Measurements from ENCODE around the gene TMEM87B.
A peak's percentile ranks its signal among the peaks of the same experiment; 100 is the strongest.
"Not testable (repeated sequence)": the region's sequence is repeated elsewhere in the genome, so short reads cannot be mapped to it uniquely, and the experiment has no call there.

Gene TMEM87B

DNA sequence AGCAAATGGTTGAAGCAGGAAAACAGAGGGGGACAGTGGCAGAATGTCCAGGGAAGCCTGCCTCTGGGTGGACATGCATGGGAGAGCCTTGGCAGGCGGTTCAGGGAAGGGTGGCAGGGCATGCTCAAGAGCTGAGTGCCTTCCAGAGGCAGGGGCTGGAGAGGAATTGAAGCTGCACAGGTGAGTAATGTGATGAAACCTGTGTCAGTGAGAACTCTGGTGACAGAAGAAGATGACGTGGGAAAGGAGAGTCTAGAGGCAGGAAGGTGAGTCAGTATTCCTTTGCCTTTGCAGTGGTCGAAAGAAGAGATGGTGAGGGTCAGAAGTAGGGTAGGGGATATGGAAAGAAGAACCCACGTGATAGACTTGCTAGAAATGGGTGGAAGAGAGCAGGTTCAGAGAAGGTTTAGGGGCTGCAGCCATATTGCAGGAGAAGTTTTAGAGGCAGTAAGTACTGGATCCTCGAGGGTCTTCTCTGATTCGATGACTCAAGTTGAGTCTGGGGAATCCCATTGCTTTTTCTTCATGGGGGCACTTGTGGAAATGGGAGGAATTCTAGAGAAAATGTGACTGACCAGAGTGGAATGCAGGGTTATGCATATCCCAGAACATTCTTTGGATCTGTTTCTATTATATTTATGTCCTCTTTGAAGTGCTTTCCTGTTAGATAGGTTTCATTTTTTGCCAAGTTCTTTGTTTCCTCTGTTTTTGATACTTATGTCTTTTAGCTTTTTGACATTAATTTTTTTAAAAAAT is 37.4 kb downstream of the TMEM87B start:
- no peaks in the 10 kb centered on the region for H3K9me3 ChIP-seq
- H3K27me3 ChIP-seq (ENCODE audit: low read depth) = no peaks in the 10 kb centered on the region
- DNase-seq (ENCODE audit: low spot score in 2 of 2) = no peak
- H3K36me3 ChIP-seq (replicated peaks) = peaks cover 8% of the 10 kb centered on the region; the same call in 1 of the 2 replicates
- H3K4me3 ChIP-seq = no peak overlapping the region
- H3K4me1 ChIP-seq = no peaks in the 10 kb centered on the region
- in situ Hi-C loops (cut with MboI; ENCODE audit: low sequenced_read_pairs) = no loop called here

DNA sequence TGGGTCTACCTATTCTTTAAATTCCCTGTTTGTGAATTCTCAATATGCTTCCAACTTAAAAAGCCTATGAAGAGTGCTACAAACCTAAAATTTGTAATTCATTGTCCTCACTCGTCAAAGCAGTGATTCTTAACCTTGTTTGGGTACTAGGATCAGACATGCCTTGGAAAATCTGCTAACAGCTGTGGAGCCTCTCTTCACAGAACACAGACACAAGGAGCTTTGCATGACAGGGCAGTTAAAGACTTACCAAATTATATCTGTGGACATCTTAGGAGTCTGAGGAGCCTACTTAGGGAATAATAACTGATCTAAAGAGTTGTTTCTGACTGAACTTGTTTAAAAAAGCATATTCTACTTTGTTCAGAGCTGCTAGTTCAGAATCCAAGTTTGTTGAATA is 38.1 kb downstream of the TMEM87B start:
- DNase-seq (ENCODE audit: low spot score in 2 of 2) = no peak
- in situ Hi-C loops (cut with MboI; ENCODE audit: low sequenced_read_pairs) = no loop called here
- Histone ChIP-seq H3K4me3 (no peak overlapping the region), H3K9me3 (no peaks in the 10 kb centered on the region), H3K4me1 (no peaks in the 10 kb centered on the region), H3K27me3 (ENCODE audit: low read depth) (no peaks in the 10 kb centered on the region), H3K36me3 (replicated peaks) (peaks cover 6% of the 10 kb centered on the region)

DNA sequence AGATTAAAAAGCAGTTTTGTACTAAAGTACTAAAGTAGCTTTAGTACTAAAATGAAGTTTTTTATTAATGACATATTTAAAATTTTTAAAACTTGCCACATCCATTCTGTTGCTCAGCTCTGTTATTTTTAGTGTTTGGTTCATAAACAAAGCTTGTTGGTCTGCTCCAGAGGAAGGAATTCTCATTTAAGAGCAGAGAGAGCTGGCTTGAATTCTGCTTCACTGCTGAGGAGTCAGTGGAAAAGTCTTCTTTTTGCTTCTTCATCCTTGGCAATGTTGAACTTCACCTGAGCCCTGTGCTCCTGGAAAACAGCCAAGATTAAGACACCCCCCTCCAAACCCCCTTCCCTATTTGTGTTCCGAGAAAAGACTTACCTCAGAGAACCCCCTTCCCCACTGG is 40.6 kb downstream of the TMEM87B start:
- in situ Hi-C loops (cut with MboI; ENCODE audit: low sequenced_read_pairs) = no loop called here
- H3K4me3 ChIP-seq = no peak overlapping the region
- no peaks in the 10 kb centered on the region for H3K9me3 ChIP-seq
- no peaks in the 10 kb centered on the region for H3K4me1 ChIP-seq
- no peak for DNase-seq (ENCODE audit: low spot score in 2 of 2)
- no peaks in the 10 kb centered on the region; the same call in 1 of the 2 replicates for H3K36me3 ChIP-seq (replicated peaks)
- no peaks in the 10 kb centered on the region for H3K27me3 ChIP-seq (ENCODE audit: low read depth)

DNA sequence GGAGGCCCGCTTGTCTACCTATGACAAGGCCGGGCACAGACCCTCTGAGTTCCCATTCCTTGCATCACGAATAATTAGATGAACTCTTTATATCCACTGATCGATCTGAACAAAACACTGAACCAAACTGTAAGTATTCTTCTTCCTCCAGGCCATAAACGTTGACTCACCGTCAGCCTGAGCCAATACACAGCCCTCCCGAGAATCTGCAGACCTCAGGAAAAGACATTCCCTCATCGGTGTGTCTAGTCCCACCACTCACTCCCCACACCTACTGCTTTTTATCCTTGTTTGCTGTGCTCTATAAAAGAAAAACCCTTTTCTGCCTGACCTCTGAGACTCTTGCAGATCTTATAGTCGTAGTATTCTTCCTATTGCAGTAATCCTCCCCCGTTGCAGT is 41.0 kb downstream of the TMEM87B start:
- Histone ChIP-seq H3K27me3 (ENCODE audit: low read depth) (no peaks in the 10 kb centered on the region), H3K4me3 (no peak overlapping the region), H3K36me3 (replicated peaks) (no peaks in the 10 kb centered on the region; the same call in 1 of the 2 replicates), H3K9me3 (no peaks in the 10 kb centered on the region), H3K4me1 (no peaks in the 10 kb centered on the region)
- in situ Hi-C loops (cut with MboI; ENCODE audit: low sequenced_read_pairs) = no loop called here
- DNase-seq (ENCODE audit: low spot score in 2 of 2) = no peak

DNA sequence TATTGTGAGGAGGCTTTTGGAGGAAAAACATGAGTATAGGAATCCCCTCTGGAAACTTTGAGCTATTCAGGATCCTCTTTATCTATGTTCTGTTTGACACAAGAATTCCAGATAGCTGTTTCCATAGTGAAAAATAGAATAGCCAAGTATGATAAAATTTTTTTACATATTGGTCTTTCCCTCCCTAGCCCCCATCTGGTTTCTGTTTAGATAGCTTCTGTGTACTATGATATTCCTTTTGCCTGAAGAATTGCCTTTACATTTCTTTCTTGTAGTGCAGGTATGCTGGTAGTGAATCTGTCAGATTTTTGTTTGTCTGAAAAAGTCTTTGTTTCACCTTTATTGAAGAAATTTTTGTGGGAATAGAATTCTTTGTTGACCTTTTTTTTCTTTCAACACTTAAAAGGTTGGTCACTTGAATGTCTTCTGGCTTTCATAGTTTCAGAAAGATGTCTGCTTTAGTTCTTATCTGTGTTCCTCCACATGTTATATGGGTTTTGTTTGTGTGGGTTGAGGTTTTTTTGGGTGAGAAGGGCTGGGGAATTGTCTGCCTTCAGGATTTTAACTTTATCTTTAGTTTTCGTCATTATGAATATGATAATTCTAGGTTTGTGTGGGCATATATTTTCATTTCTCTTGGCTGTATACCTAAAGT is 53.2 kb downstream of the TMEM87B start:
- Histone ChIP-seq H3K9me3 (no peaks in the 10 kb centered on the region), H3K4me3 (no peak overlapping the region), H3K36me3 (replicated peaks) (no peaks in the 10 kb centered on the region), H3K27me3 (ENCODE audit: low read depth) (no peaks in the 10 kb centered on the region), H3K4me1 (no peaks in the 10 kb centered on the region)
- no peak for DNase-seq (ENCODE audit: low spot score in 2 of 2)
- in situ Hi-C loops (cut with MboI; ENCODE audit: low sequenced_read_pairs) = no loop called here

DNA sequence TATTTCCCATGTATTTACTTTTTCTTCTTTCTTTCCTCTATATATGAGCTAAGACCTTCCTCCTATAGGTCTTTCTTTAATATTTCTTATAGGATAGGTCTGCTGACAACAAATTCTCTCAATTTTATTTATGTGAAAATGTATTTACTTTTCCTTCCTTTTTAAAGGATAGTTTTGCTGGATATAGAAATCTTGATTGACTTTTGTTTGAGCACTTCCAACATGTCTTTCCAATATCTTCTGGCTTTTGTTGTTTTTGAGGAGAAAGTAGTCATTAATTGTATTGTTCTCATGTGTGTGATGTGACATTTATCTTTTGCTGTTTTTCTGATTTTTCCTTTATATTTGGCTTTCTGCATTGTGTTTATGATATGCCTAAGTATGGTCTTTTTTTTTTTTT is 54.2 kb downstream of the TMEM87B start:
- in situ Hi-C loops (cut with MboI; ENCODE audit: low sequenced_read_pairs) = no loop called here
- DNase-seq (ENCODE audit: low spot score in 2 of 2) = no peak
- no peak overlapping the region for H3K4me3 ChIP-seq
- H3K27me3 ChIP-seq (ENCODE audit: low read depth) = no peaks in the 10 kb centered on the region
- no peaks in the 10 kb centered on the region for H3K36me3 ChIP-seq (replicated peaks)
- H3K9me3 ChIP-seq = no peaks in the 10 kb centered on the region
- H3K4me1 ChIP-seq = no peaks in the 10 kb centered on the region

DNA sequence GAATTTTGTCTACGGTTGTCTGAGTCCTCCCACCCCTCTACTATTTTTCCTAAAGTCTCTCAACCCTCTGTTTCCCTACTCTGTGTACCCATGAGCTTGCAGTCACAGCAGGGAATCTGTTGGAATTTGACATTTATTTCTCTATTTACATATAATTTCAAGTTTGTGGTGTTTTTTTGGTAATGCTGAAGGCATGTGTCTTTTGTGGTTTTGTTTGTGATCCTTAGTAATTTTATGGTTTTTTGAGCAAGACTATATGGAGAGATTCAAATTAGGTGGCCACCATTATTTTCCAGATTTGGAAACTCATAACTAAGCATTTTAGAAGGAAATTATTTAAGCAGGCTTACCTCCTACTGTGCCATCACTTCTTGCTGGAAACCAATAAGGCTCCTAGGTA is 55.9 kb downstream of the TMEM87B start:
- no peaks in the 10 kb centered on the region for H3K9me3 ChIP-seq
- H3K36me3 ChIP-seq (replicated peaks) = no peaks in the 10 kb centered on the region
- H3K4me1 ChIP-seq = no peaks in the 10 kb centered on the region
- no peak overlapping the region for H3K4me3 ChIP-seq
- no peaks in the 10 kb centered on the region for H3K27me3 ChIP-seq (ENCODE audit: low read depth)
- no peak for DNase-seq (ENCODE audit: low spot score in 2 of 2)
- in situ Hi-C loops (cut with MboI; ENCODE audit: low sequenced_read_pairs) = no loop called here

DNA sequence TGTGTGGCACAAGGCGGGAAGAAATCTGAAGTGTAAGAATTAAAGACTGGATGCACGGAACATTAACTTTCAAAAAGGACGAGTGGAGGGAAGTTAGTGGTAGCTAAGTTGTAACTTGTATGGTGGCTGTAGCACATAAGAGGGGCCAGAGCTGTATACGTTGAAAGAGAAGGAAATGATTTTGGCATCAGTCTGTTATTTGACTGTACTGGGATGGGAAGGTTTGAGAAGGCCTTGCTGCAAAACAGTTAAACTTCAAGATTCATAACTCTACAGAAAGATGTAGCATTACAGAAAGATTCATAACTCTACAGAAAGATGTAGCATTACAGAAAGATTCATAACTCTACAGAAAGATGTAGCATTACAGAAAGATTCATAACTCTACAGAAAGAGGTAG is 58.3 kb downstream of the TMEM87B start:
- DNase-seq (ENCODE audit: low spot score in 2 of 2); H3K27me3 ChIP-seq (ENCODE audit: low read depth); H3K4me3 ChIP-seq; H3K9me3 ChIP-seq; H3K4me1 ChIP-seq; H3K36me3 ChIP-seq (replicated peaks); in situ Hi-C loops (cut with MboI; ENCODE audit: low sequenced_read_pairs): not testable (repeated sequence)

DNA sequence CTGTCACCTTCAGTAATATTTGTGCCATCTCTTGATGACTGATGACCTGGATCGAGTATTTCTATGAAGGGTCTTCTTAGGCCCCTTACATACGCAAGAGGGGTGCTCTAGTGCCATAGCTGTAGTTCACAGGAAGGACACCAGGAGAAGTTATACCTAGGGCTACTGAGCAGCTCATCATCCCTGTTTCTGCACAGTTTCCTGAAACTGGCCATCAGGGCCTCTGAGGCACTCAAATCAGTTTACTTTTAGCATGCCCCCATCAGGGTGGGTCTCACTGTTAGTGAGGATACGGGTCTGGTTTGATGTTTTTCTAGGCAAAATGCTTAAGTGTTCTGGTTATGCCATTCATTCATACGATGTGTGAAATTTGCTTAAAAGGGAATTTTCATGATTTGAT is 63.1 kb downstream of the TMEM87B start:
- no peaks in the 10 kb centered on the region for H3K27me3 ChIP-seq (ENCODE audit: low read depth)
- H3K4me1 ChIP-seq = no peaks in the 10 kb centered on the region
- DNase-seq (ENCODE audit: low spot score in 2 of 2) = no peak
- in situ Hi-C loops (cut with MboI; ENCODE audit: low sequenced_read_pairs) = no loop called here
- no peaks in the 10 kb centered on the region for H3K36me3 ChIP-seq (replicated peaks)
- H3K4me3 ChIP-seq = no peak overlapping the region
- no peaks in the 10 kb centered on the region for H3K9me3 ChIP-seq

DNA sequence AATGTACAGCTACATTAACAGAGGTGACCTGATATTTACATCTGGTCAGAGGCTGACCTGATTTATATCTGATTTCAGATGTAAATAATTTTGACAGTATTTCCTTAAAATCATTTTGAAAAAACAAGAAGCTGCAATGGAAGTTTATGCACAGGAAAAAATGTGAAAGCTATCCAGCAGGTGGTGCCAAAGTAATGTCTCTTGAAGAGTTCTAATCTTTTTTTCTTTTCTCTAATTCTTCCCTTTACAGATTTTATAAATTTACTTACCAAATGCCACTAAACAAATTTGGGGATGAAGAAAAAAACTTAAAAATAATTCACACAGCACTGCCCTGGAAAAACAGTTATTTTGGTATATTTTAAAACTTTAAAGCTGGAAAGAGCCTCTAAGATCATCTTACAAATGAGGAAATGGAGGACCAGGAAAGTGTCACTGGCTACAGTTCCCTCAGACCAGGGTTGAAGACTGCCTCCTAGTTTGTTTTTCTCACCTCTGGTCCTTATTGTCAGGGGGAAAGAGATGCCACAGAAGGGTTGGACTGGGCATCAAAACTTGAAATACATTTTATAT is 66.7 kb downstream of the TMEM87B start:
- Histone ChIP-seq H3K27me3 (ENCODE audit: low read depth) (no peaks in the 10 kb centered on the region), H3K36me3 (replicated peaks) (no peaks in the 10 kb centered on the region), H3K9me3 (no peaks in the 10 kb centered on the region; the same call in 1 of the 2 replicates), H3K4me3 (no peak overlapping the region), H3K4me1 (no peaks in the 10 kb centered on the region)
- peak; percentile 34 to 56 for DNase-seq (ENCODE audit: low spot score in 2 of 2)
- in situ Hi-C loops (cut with MboI; ENCODE audit: low sequenced_read_pairs) = no loop called here

DNA sequence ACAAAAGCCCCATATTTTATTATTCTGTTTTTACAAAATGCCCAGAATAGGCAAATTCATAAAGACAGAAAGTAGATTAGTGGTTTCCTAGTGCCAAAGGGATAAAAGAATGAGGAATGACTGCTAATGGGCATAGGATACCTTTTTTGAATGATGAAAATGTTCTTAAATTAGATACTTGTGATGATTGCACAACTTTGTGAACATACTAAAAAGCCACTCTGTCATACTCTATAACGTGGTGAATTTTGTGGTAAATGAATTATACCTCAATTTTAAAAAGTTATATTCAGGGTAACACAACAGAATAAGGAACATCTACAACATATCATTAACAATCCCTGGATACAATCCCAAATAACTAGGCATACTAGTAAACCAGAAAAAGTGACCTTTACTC is 74.0 kb downstream of the TMEM87B start:
- Histone ChIP-seq H3K36me3 (replicated peaks) (no peaks in the 10 kb centered on the region), H3K4me3 (no peak overlapping the region), H3K27me3 (ENCODE audit: low read depth) (no peaks in the 10 kb centered on the region), H3K9me3 (no peaks in the 10 kb centered on the region; the same call in 1 of the 2 replicates), H3K4me1 (no peaks in the 10 kb centered on the region)
- in situ Hi-C loops (cut with MboI; ENCODE audit: low sequenced_read_pairs) = no loop called here
- no peak for DNase-seq (ENCODE audit: low spot score in 2 of 2)

DNA sequence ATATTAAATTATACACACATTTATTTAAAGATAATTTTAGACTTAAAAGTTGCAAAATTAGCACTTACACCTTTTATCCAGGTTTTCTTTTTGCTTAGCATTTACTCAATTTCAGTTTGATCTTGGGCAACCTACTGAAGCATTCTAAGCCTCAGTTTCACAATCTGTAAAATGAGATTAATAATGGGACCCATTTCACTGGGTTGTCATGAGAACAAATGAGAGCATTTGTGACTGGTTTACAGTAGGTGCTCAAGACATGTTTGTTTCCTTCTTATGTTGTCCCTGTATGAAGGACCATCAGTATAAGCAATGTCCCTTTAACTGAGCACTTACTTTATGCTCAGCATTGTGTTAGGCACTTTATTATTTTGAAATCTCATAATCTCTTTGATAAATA is 78.3 kb downstream of the TMEM87B start:
- no peaks in the 10 kb centered on the region for H3K9me3 ChIP-seq
- H3K36me3 ChIP-seq (replicated peaks) = no peaks in the 10 kb centered on the region
- H3K4me1 ChIP-seq = no peaks in the 10 kb centered on the region
- H3K4me3 ChIP-seq = no peak overlapping the region
- H3K27me3 ChIP-seq (ENCODE audit: low read depth) = no peaks in the 10 kb centered on the region
- in situ Hi-C loops (cut with MboI; ENCODE audit: low sequenced_read_pairs) = no loop called here
- no peak for DNase-seq (ENCODE audit: low spot score in 2 of 2)

DNA sequence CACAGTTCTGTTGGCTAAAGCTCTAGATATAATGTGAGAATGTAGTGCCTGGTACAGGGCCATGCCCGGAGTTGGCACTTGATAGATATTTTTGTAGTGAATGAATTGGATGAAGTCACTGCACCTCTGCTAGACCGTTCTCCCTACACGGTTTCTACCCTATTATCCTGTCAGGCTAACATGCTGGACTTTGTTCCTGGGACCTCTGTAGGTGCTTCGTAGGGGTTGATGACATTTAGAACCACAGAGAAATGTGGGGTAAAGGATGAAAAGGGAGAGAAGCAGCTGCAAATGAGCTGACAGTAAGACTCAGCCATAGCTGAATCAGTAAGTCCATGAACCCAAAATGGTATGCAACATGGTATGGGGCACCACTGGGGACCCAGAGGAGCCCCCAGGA is 79.1 kb downstream of the TMEM87B start:
- in situ Hi-C loops (cut with MboI; ENCODE audit: low sequenced_read_pairs) = no loop called here
- DNase-seq (ENCODE audit: low spot score in 2 of 2) = no peak
- no peak overlapping the region for H3K4me3 ChIP-seq
- no peaks in the 10 kb centered on the region for H3K4me1 ChIP-seq
- no peaks in the 10 kb centered on the region for H3K27me3 ChIP-seq (ENCODE audit: low read depth)
- no peaks in the 10 kb centered on the region for H3K36me3 ChIP-seq (replicated peaks)
- no peaks in the 10 kb centered on the region for H3K9me3 ChIP-seq

DNA sequence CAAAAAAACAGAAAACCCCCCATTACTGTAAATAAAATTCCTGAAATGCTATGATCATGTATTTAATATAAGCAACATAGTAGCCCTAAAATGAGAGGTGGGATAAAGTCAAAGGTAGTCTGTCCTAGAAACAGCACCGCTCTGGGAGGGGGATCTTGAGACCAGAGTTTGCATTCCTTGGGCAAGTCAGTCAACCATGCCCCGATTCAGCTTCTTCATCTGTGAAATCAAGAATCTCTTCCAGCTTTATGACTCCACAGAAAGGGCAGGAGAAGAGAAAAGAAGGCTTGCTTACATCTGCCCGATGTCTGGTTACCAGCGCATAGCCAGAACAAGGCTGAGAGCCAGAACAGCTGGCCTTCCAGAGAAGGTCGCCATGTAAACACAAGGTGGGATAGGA is 81.0 kb downstream of the TMEM87B start:
- H3K27me3 ChIP-seq (ENCODE audit: low read depth) = no peaks in the 10 kb centered on the region
- no peaks in the 10 kb centered on the region for H3K9me3 ChIP-seq
- DNase-seq (ENCODE audit: low spot score in 2 of 2) = no peak
- H3K4me3 ChIP-seq = no peak overlapping the region
- no peaks in the 10 kb centered on the region for H3K36me3 ChIP-seq (replicated peaks)
- in situ Hi-C loops (cut with MboI; ENCODE audit: low sequenced_read_pairs) = no loop called here
- H3K4me1 ChIP-seq = no peaks in the 10 kb centered on the region

Measured in HAP-1 (cell line).